PFSK-1 (cell line): ENCODE data around the gene RNF168.

Experiments
- FOXP2 ChIP-seq: optimal IDR thresholded peaks from 2 replicates; pipeline ENCODE3; 2011; ENCODE audit warnings: borderline replicate concordance, control low read depth, inconsistent platforms; ENCODE audit not compliant: insufficient read depth; ENCODE audit errors: extremely low read length, extremely low read depth
- POLR2AphosphoS5 ChIP-seq: IDR thresholded peaks from 2 replicates; pipeline ENCODE4 v1.6.1; 2012; ENCODE audit warnings: low read depth, mild to moderate bottlenecking, control low read depth, low read length, moderate library complexity
- REST ChIP-seq, 2 experiments: IDR thresholded peaks; 2 replicates each; pipeline versions ENCODE4 v1.6.1 to v1.8.0; 2011 to 2012; ENCODE audit warnings: low read depth in 2 of 2, low read length in 2 of 2, control low read depth in 1 of 2, inconsistent platforms in 1 of 2, mild to moderate bottlenecking in 1 of 2, moderate library complexity in 1 of 2; ENCODE audit not compliant: insufficient read depth in 1 of 2
- TAF1 ChIP-seq: IDR thresholded peaks from 2 replicates; pipeline ENCODE4 v1.6.1; 2012; ENCODE audit warnings: low read length, control low read depth, borderline replicate concordance; ENCODE audit not compliant: insufficient read depth

GRCh38 chr3:196440041-196440537 is 63.5 kb downstream of the RNF168 start:
- TF ChIP-seq REST (IDR thresholded peaks at IDR 0.05; ENCODE audit: insufficient read depth in 1 of 2, low read depth in 2 of 2, low read length in 2 of 2) (no peak), TAF1 (no peak), POLR2AphosphoS5 (no peak), FOXP2 (no peak)
